ENCODE measurements around the gene NHSL1. TPM values are rescaled to one million over a fixed set of nuclear protein-coding genes. Genes with fewer than 3 reads are reported as not detected.

NHSL1 gene
- total and polyA plus RNA-seq, 2 of the 8 experiments (the other 6 are each of a cell fraction or from before 2014, with no cell fraction given) = 7.2 to 32.4 TPM

- ChIA-PET POLR2A (ENCODE audit: partially characterized antibody) (interaction anchor here (1.6 kb wide), 1 partner anchor 52 kb away, joined by 4 read pairs; no protein-coding TSS in a partner anchor), CTCF (ENCODE audit: partially characterized antibody) (interaction anchor here (1.3 to 6.1 kb wide), 3 partner anchors 9 to 30 kb away, joined by 3 to 35 read pairs (median 4); no protein-coding TSS in a partner anchor)
- Histone ChIP-seq H4K8ac (ENCODE audit: extremely low read depth, insufficient read depth, low read length) (no peak overlapping the region), H3K18ac (ENCODE audit: extremely low read depth, low read length) (no peak overlapping the region), H3K27ac (ENCODE audit: low read depth, low read length) (no peak overlapping the region), H2BK20ac (ENCODE audit: low read length) (no peak overlapping the region), H4K5ac (ENCODE audit: insufficient read length, low read depth, low read length) (no peak overlapping the region), H3K14ac (ENCODE audit: insufficient read length) (no peak overlapping the region), H4K91ac (replicated peaks; ENCODE audit: insufficient read length, low read length) (no peak overlapping the region), H2BK12ac (ENCODE audit: low read depth, low read length) (no peak overlapping the region), H3K56ac (replicated peaks; ENCODE audit: insufficient read length, low read depth, low read length) (no peak overlapping the region), H3K27me3 (replicated peaks in 1 of 4; ENCODE audit: control insufficient read depth in 3 of 4, extremely low read depth in 1 of 4, insufficient read depth in 3 of 4, low read length in 3 of 4) (no peaks in the 10 kb centered on the region), H2BK120ac (replicated peaks; ENCODE audit: low read depth, low read length) (no peak overlapping the region), H2AK5ac (ENCODE audit: low read depth, low read length) (no peak overlapping the region), H3K4me3 (ENCODE audit: extremely low read depth in 1 of 4, insufficient read depth in 2 of 4, low read depth in 3 of 4, low read length in 4 of 4) (no peak overlapping the region), H3K23me2 (ENCODE audit: low read depth, low read length) (no peaks in the 10 kb centered on the region), H2AFZ (ENCODE audit: low read length) (no peak overlapping the region), H3K23ac (ENCODE audit: insufficient read length) (no peak overlapping the region), H2BK5ac (ENCODE audit: low read depth, low read length) (no peak overlapping the region), H3K36me3 (ENCODE audit: control insufficient read depth in 2 of 4, insufficient read depth in 4 of 4, low read length in 3 of 4) (peaks cover 0 to 18% (median 3%) of the 10 kb centered on the region in 4 experiments; a peak in 3 of 8 replicates), H4K20me1 (replicated peaks in 1 of 2; ENCODE audit: control insufficient read depth in 1 of 2, insufficient read depth in 2 of 2, low read length in 2 of 2) (no peaks in the 10 kb centered on the region), H2BK15ac (ENCODE audit: low read length) (no peak overlapping the region), H3K4ac (replicated peaks; ENCODE audit: insufficient read length, low read depth, low read length) (no peak overlapping the region), H3K9ac (replicated peaks in 1 of 4; ENCODE audit: extremely low read depth in 1 of 4, low read depth in 3 of 4, low read length in 3 of 4) (no peak overlapping the region), H3K79me1 (ENCODE audit: low read depth, low read length) (peaks cover 2% of the 10 kb centered on the region; the same call in 1 of the 2 replicates), H3K79me2 (ENCODE audit: control insufficient read depth in 1 of 2, insufficient read depth in 2 of 2, low read length in 2 of 2) (no peaks in the 10 kb centered on the region), H3K9me3 (ENCODE audit: insufficient read depth in 2 of 2, low read depth in 1 of 2, low read length in 1 of 2) (no peaks in the 10 kb centered on the region), H3K4me1 (replicated peaks in 1 of 4; ENCODE audit: control insufficient read depth in 3 of 4, insufficient read depth in 4 of 4, low read length in 3 of 4) (peaks cover 0 to 3% (median 0%) of the 10 kb centered on the region in 4 experiments; a peak in 2 of 7 replicates), H3K4me2 (ENCODE audit: insufficient read depth in 1 of 2, low read depth in 2 of 2, low read length in 2 of 2) (no peak overlapping the region)
- WGBS, 2 experiments (ENCODE audit: extremely low coverage in 1 of 2, insufficient coverage in 1 of 2, insufficient read length in 1 of 2, insufficient replicate concordance in 2 of 2, low coverage in 1 of 2, low lambda C conversion rate in 2 of 2, missing lambda C conversion rate in 1 of 2) = 92% methylated on average over 6 of the region's 6 CpGs; no CpG with 5 or more reads in 1 of the 2 experiments
- DNase-seq (ENCODE audit: low read depth in 1 of 2, low spot score in 2 of 2) = no peak
- FAIRE-seq = no peak
- no peak for TF ChIP-seq SIX5 (IDR thresholded peaks at IDR 0.05; ENCODE audit: low read depth, low read length)
- TF ChIP-seq MAFK (IDR thresholded peaks at IDR 0.05; ENCODE audit: low read depth, low read length) = no peak
- TF ChIP-seq JUND (IDR thresholded peaks at IDR 0.05; ENCODE audit: low read length) = no peak
- TF ChIP-seq SP4 (IDR thresholded peaks at IDR 0.05; ENCODE audit: low read length) = no peak
- TF ChIP-seq POLR2A (IDR thresholded peaks at IDR 0.05; ENCODE audit: control extremely low read depth in 1 of 2, low read depth in 2 of 2, low read length in 2 of 2) = no peak
- no peak for TF ChIP-seq SAP30 (IDR thresholded peaks at IDR 0.05; ENCODE audit: insufficient read depth, insufficient replicate concordance, low read length)
- no peak for TF ChIP-seq EZH2 (IDR thresholded peaks at IDR 0.05; ENCODE audit: low read depth, low read length, severe bottlenecking)
- no peak for TF ChIP-seq SP1 (IDR thresholded peaks at IDR 0.05; ENCODE audit: low read depth, low read length)
- no peak for TF ChIP-seq ATF3 (IDR thresholded peaks at IDR 0.05; ENCODE audit: insufficient read depth, low read depth, low read length)
- TF ChIP-seq POU5F1 (IDR thresholded peaks at IDR 0.05; ENCODE audit: low read depth, low read length) = no peak
- no peak for TF ChIP-seq RFX5 (IDR thresholded peaks at IDR 0.05; ENCODE audit: borderline replicate concordance, low read depth, low read length)
- TF ChIP-seq SIN3A (conservative IDR thresholded peaks at IDR 0.05 in 1 of 2, IDR thresholded peaks at IDR 0.05 in 1 of 2; ENCODE audit: low read depth in 1 of 2, low read length in 2 of 2) = no peak
- TF ChIP-seq TAF1 (IDR thresholded peaks at IDR 0.05; ENCODE audit: low read depth, low read length) = no peak
- no peak for TF ChIP-seq SP2 (IDR thresholded peaks at IDR 0.05; ENCODE audit: low read length)
- TF ChIP-seq JUN (IDR thresholded peaks at IDR 0.05; ENCODE audit: low read depth, low read length) = no peak
Observed at GRCh38 chr6:138446821-138447220, 52.5 kb downstream of the NHSL1 start.
